HG03095 (cell line): ENCODE data around the gene WDR36.
A peak's percentile ranks its signal among the peaks of the same experiment; 100 is the strongest.

Source experiments
- ATAC-seq: cut with Tn5 transposase; IDR thresholded peaks from one replicate; pipeline ENCODE4 v1.9.1; 2021; ENCODE audit warnings: moderate library complexity; ENCODE audit not compliant: unreplicated experiment

Gene WDR36

GRCh38 chr5:111099058-111099778, 7.1 kb downstream of the WDR36 start:
- no peak for ATAC-seq

- no peak for ATAC-seq
These were observed 14.3 kb downstream of the WDR36 start for GRCh38 chr5:111106320-111106948.

- no peak for ATAC-seq
These were observed 15.2 kb downstream of the WDR36 start for GRCh38 chr5:111107371-111107770.

GRCh38 chr5:111111956-111112355, 19.8 kb downstream of the WDR36 start:
- ATAC-seq = no peak

GRCh38 chr5:111113678-111114077, 21.5 kb downstream of the WDR36 start:
- no peak for ATAC-seq

GRCh38 chr5:111115229-111115628, 23.1 kb downstream of the WDR36 start:
- ATAC-seq = no peak

- ATAC-seq = no peak
These were observed 24.4 kb downstream of the WDR36 start for GRCh38 chr5:111116550-111116949.

- ATAC-seq = no peak
These were observed 25.0 kb downstream of the WDR36 start for GRCh38 chr5:111117136-111117535.

GRCh38 chr5:111119221-111119620, 27.1 kb downstream of the WDR36 start:
- ATAC-seq = no peak

GRCh38 chr5:111119856-111120255, 27.7 kb downstream of the WDR36 start:
- peak; percentile 35 for ATAC-seq

- ATAC-seq = no peak
These were observed 28.8 kb downstream of the WDR36 start for GRCh38 chr5:111120911-111121310.

- ATAC-seq = no peak
These were observed 29.8 kb downstream of the WDR36 start for GRCh38 chr5:111121926-111122325.

GRCh38 chr5:111122398-111122797, 30.2 kb downstream of the WDR36 start:
- no peak for ATAC-seq

- no peak for ATAC-seq
These were observed 32.6 kb downstream of the WDR36 start for GRCh38 chr5:111124793-111125192.

GRCh38 chr5:111126896-111127295, 34.7 kb downstream of the WDR36 start:
- ATAC-seq = no peak

GRCh38 chr5:111127453-111128195, 35.5 kb downstream of the WDR36 start:
- ATAC-seq = no peak

GRCh38 chr5:111129938-111130337, 37.8 kb downstream of the WDR36 start:
- ATAC-seq = no peak

- ATAC-seq = no peak
These were observed 39.2 kb downstream of the WDR36 start for GRCh38 chr5:111131356-111131755.

GRCh38 chr5:111132076-111132475, 39.9 kb downstream of the WDR36 start:
- ATAC-seq = no peak

- ATAC-seq = no peak
These were observed 40.7 kb downstream of the WDR36 start for GRCh38 chr5:111132731-111133435.

GRCh38 chr5:111133436-111133751, 41.2 kb downstream of the WDR36 start:
- no peak for ATAC-seq

GRCh38 chr5:111134087-111134486, 41.9 kb downstream of the WDR36 start:
- no peak for ATAC-seq
